ENCODE data around the gene DEGS2. TPM values are rescaled to one million over a fixed set of nuclear protein-coding genes. Genes with fewer than 3 reads are reported as not detected.

The DEGS2 gene
- total RNA-seq (ENCODE audit: low replicate concordance): 0.08 and 0.12 TPM in 2 replicates

DNA sequence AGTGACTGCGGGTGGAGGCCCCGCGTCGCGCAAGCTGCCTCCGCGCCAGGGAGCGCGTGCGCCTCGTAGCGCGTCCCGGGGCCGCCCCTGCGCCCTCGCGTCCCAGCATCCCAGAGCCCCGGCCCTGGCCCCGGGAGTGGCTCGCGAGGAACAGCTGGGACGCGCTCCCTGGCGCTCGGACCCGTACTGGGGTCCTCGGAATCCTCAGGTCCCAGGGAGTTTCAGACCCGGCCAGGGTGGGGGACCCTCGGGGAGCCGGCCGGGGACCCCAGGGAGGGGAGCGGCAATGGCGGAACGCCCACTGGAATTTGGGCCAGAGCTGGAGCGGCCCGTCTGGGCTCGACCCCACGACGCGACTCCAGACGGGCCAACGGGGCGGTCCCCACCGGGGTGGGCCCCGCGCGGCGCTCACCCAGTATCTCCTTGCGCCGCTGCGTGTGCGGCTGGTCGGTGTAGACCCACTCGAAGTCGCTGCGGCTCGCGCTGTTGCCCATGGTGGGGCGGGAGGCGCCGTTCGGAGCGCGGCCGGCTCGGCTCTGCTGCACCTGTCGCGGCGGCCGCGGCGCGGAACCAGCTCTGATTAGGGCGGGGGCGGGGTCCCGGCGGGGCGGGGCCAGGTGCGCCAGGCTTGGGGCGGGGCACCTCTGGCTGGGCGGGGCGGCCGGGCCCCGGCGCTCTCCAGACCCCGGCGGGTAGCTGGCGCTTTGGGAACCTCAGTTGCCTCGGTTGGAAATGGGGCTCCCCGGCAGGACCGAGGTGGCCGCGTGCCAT lies at the start of gene DEGS2:
DEGS2 (minus strand) TSS at position 552 of the 771 bp plus-strand sequence; CDS start at position 494, 58 bp downstream.

Other genes starting within 250 kb of the DEGS2 start
- gene EVL, start 94.2 kb downstream of the DEGS2 start, total RNA-seq (ENCODE audit: low replicate concordance): 19.8 and 23.1 TPM in 2 replicates
- gene YY1, start 79.5 kb upstream of the DEGS2 start, total RNA-seq (ENCODE audit: low replicate concordance): 33.7 and 34.7 TPM in 2 replicates
- 21.7 and 26.2 TPM in 2 replicates for gene SLC25A29, start 146.8 kb upstream of the DEGS2 start, total RNA-seq (ENCODE audit: low replicate concordance)
- not detected in 2 replicates for gene SLC25A47, start 163.7 kb upstream of the DEGS2 start, total RNA-seq (ENCODE audit: low replicate concordance)
- gene WDR25, start 216.8 kb upstream of the DEGS2 start, total RNA-seq (ENCODE audit: low replicate concordance): 11.8 and 23.9 TPM in 2 replicates

Measured in smooth muscle cell of the coronary artery (primary cell).